H1 (cell line): Measurements from ENCODE around the gene ACSF2. TPM values are rescaled to one million over a fixed set of nuclear protein-coding genes. Genes with fewer than 3 reads are reported as not detected.
A peak's percentile ranks its signal among the peaks of the same experiment; 100 is the strongest.

Experiments
- ASH2L ChIP-seq: fragments of 200-600, 300-600 bp; sonication (generic); IDR thresholded peaks from one replicate; pipeline ENCODE4 v1.7.1; 2017; ENCODE audit warnings: low read length
- CHD2 ChIP-seq: IDR thresholded peaks from 2 replicates; pipeline ENCODE4 v1.6.1; 2012; ENCODE audit warnings: low read length, improper control_type of control experiment
- CTBP2 ChIP-seq: IDR thresholded peaks from 2 replicates; pipeline ENCODE4 v1.7.0; 2011; ENCODE audit warnings: borderline replicate concordance, mild to moderate bottlenecking, moderate library complexity, mixed read lengths, low read length; ENCODE audit not compliant: insufficient read depth, insufficient read length
- CTCF ChIP-seq, 3 experiments: IDR thresholded peaks; 1 replicate in 2 of 3; 2 replicates in 1 of 3; pipeline versions ENCODE4 v1.5.1 to v1.6.1; 2011; ENCODE audit warnings: low read length in 3 of 3, mild to moderate bottlenecking in 3 of 3, inconsistent platforms in 2 of 3, low read depth in 1 of 3, moderate library complexity in 1 of 3; ENCODE audit not compliant: insufficient read depth in 1 of 3; ENCODE audit errors: control extremely low read depth in 1 of 3
- GABPA ChIP-seq: IDR thresholded peaks from 2 replicates; pipeline ENCODE4 v1.6.1; 2011; ENCODE audit warnings: mild to moderate bottlenecking, low read length, moderate library complexity, borderline replicate concordance; ENCODE audit not compliant: insufficient read depth
- HDAC2 ChIP-seq, 2 experiments: fragments of 300-600 bp in 1 of 2; sonication (generic) in 1 of 2; IDR thresholded peaks; 2 replicates each; pipeline ENCODE4 v1.6.1; 2011 to 2012; ENCODE audit warnings: low read depth in 2 of 2, low read length in 2 of 2, mild to moderate bottlenecking in 2 of 2, moderate library complexity in 2 of 2, borderline replicate concordance in 1 of 2, inconsistent platforms in 1 of 2
- KDM4A ChIP-seq: IDR thresholded peaks from one replicate; pipeline ENCODE4 v1.7.1; 2012; ENCODE audit warnings: low read depth, mild to moderate bottlenecking, moderate library complexity, low read length, inconsistent platforms; ENCODE audit not compliant: severe bottlenecking
- MAX ChIP-seq: IDR thresholded peaks from 2 replicates; pipeline ENCODE4 v1.6.1; 2012; ENCODE audit warnings: inconsistent platforms
- NRF1 ChIP-seq: IDR thresholded peaks from 2 replicates; pipeline ENCODE4 v1.6.1; 2011; ENCODE audit warnings: mild to moderate bottlenecking, low read depth, low read length, improper control_type of control experiment
- PHF8 ChIP-seq: fragments of 200-600 bp; sonication (generic); conservative IDR thresholded peaks from 2 replicates; pipeline ENCODE4 v1.7.1; 2012; ENCODE audit warnings: low read depth, mild to moderate bottlenecking, inconsistent platforms, low read length, moderate library complexity
- RBBP5 ChIP-seq: IDR thresholded peaks from 2 replicates; pipeline ENCODE4 v1.7.1; 2012; ENCODE audit warnings: low read depth, mild to moderate bottlenecking, inconsistent platforms, low read length, moderate library complexity, borderline replicate concordance
- RNF2 ChIP-seq: fragments of 200-900, 300-1000 bp; sonication (generic); IDR thresholded peaks from 2 replicates; pipeline ENCODE4 v1.7.1; 2016; ENCODE audit warnings: borderline replicate concordance, low read depth, mild to moderate bottlenecking, antibody characterized with exemption, low read length; ENCODE audit not compliant: poor library complexity, severe bottlenecking; ENCODE audit errors: missing control alignments
- SAP30 ChIP-seq: fragments of 300-600 bp; sonication (generic); IDR thresholded peaks from 2 replicates; pipeline ENCODE4 v1.7.1; 2012; ENCODE audit warnings: low read length, moderate library complexity, mild to moderate bottlenecking, inconsistent platforms; ENCODE audit not compliant: insufficient read depth, insufficient replicate concordance
- SIN3A ChIP-seq, 2 experiments: IDR thresholded peaks in 1 of 2; conservative IDR thresholded peaks in 1 of 2; 2 replicates each; pipeline ENCODE4 v1.6.1; 2011 to 2012; ENCODE audit warnings: low read length in 2 of 2, improper control_type of control experiment in 1 of 2, low read depth in 1 of 2, mild to moderate bottlenecking in 1 of 2
- SP2 ChIP-seq: IDR thresholded peaks from 2 replicates; pipeline ENCODE4 v1.6.1; 2012; ENCODE audit warnings: mild to moderate bottlenecking, low read length, inconsistent platforms
- SRF ChIP-seq: IDR thresholded peaks from 2 replicates; pipeline ENCODE4 v1.6.1; 2011; ENCODE audit warnings: mild to moderate bottlenecking, low read depth, low read length, moderate library complexity
- YY1 ChIP-seq: IDR thresholded peaks from 2 replicates; pipeline ENCODE4 v1.6.1; 2011; ENCODE audit warnings: low read depth, mild to moderate bottlenecking, low read length
- polyA plus RNA-seq, 7 experiments: library from polyadenylated mRNA; depleted of rRNA in 3 of 7; stranded (reverse) in 5 of 7; unstranded in 2 of 7; fragments of >200 nt in 5 of 7; fragments of 200-250 nt in 2 of 7; gene quantifications; 1 replicate in 5 of 7; 2 replicates in 1 of 7; 4 replicates in 1 of 7; pipeline versions ENCODE4 v1.2.1 to v1.2.3, GENCODE V29; 2011 to 2013; ENCODE audit warnings: missing spikeins in 2 of 7, mixed read lengths in 2 of 7
- total RNA-seq: library from RNA; stranded (reverse); fragmentation: NEBNext Ultra II Directional; extraction: Animal tissue kit (Norgen Biotek cat#: 25700); gene quantifications from 2 replicates; pipeline ENCODE4 v1.2.1, GENCODE V29; 2021

Gene ACSF2
- total and polyA plus RNA-seq, 2 of the 8 experiments (the other 6 are each of a cell fraction or from before 2014, with no cell fraction given) = 14.5 to 16.3 TPM

GRCh38 chr17:50478391-50479381, 52.7 kb downstream of the ACSF2 start, which contains the start of gene RSAD1 (continued):
- TF ChIP-seq SIN3A (conservative IDR thresholded peaks at IDR 0.05 in 1 of 2, IDR thresholded peaks at IDR 0.05 in 1 of 2; ENCODE audit: low read depth in 1 of 2, low read length in 2 of 2) = peak; percentile 35 to 82; a peak in 1 of 4 replicates
- peak; percentile 62; the same call in 1 of the 2 replicates for TF ChIP-seq GABPA
- peak; percentile 87 for TF ChIP-seq YY1
- peak; percentile 58; the same call in 1 of the 2 replicates for TF ChIP-seq CHD2
- peak; percentile 39 for TF ChIP-seq ASH2L
- TF ChIP-seq CTCF (IDR thresholded peaks at IDR 0.05; ENCODE audit: control extremely low read depth in 1 of 3, insufficient read depth in 1 of 3, low read depth in 1 of 3, low read length in 3 of 3) = peak; percentile 66 to 91 (median 67)
- 0 out of 4 replicates have a peak, but pooled peaks of 1 of the 2 experiments have one; percentile 79 for TF ChIP-seq HDAC2 (IDR thresholded peaks at IDR 0.05; ENCODE audit: borderline replicate concordance in 1 of 2, low read depth in 2 of 2, low read length in 2 of 2)
- peak; percentile 20; the same call in 1 of the 2 replicates for TF ChIP-seq MAX
- TF ChIP-seq KDM4A = peak; percentile 95
- peak; percentile 52 for TF ChIP-seq CTBP2
- TF ChIP-seq NRF1 = peak; percentile 29; the same call in 1 of the 2 replicates
- TF ChIP-seq PHF8 = peak; percentile 65
- peak; percentile 40; the same call in 1 of the 2 replicates for TF ChIP-seq SRF
- no peak for TF ChIP-seq SP2
- TF ChIP-seq RBBP5 = no peak; the same call in 1 of the 2 replicates
- no peak for TF ChIP-seq RNF2
- TF ChIP-seq SAP30 = peak; percentile 38
